Astrocyte (in vitro differentiated cells and primary cell): Measurements from ENCODE around the gene SPEM3. TPM values are rescaled to one million over a fixed set of nuclear protein-coding genes. Genes with fewer than 3 reads are reported as not detected.

ENCODE experiments used
- DNase-seq: peaks from one replicate; pipeline ENCODE4 v3.0.0-alpha.2; 2010; ENCODE audit warnings: low read depth
- FAIRE-seq: peaks from 2 replicates; lab custom pipeline; 2011; peaks lifted over from hg19 to GRCh38; lab: Jason Lieb, UNC
- H2AFZ ChIP-seq: 2 replicates; pipeline ENCODE4 v1.6.0; 2012; ENCODE audit warnings: low read depth, low read length, inconsistent platforms
- H3K27ac ChIP-seq: 2 replicates; pipeline ENCODE4 v1.5.1; 2011; ENCODE audit warnings: low read depth, low read length, inconsistent platforms
- H3K27me3 ChIP-seq: 2 replicates; pipeline ENCODE4 v1.6.0; 2011; ENCODE audit warnings: low read length, inconsistent platforms; ENCODE audit not compliant: insufficient read depth
- H3K36me3 ChIP-seq: 2 replicates; pipeline ENCODE4 v1.5.1; 2011; ENCODE audit warnings: low read length, inconsistent platforms; ENCODE audit not compliant: insufficient read depth
- H3K4me1 ChIP-seq: 2 replicates; pipeline ENCODE4 v1.5.1; 2011; ENCODE audit warnings: low read length, inconsistent platforms; ENCODE audit not compliant: insufficient read depth
- H3K4me2 ChIP-seq: 2 replicates; pipeline ENCODE4 v1.6.0; 2012; ENCODE audit warnings: low read length, inconsistent platforms
- H3K4me3 ChIP-seq: 2 replicates; pipeline ENCODE4 v1.5.1; 2011; ENCODE audit warnings: low read depth, mild to moderate bottlenecking, low read length, inconsistent platforms; ENCODE audit not compliant: insufficient read depth
- H3K79me2 ChIP-seq: 2 replicates; pipeline ENCODE4 v1.6.0; 2012; ENCODE audit warnings: mild to moderate bottlenecking, low read length, inconsistent platforms; ENCODE audit not compliant: insufficient read depth
- H3K9ac ChIP-seq: 2 replicates; pipeline ENCODE4 v1.6.0; 2012; ENCODE audit warnings: mild to moderate bottlenecking, low read length, inconsistent platforms
- H3K9me3 ChIP-seq: 2 replicates; pipeline ENCODE4 v1.5.1; 2012; ENCODE audit warnings: low read depth, mild to moderate bottlenecking, low read length, inconsistent platforms; ENCODE audit not compliant: insufficient read depth
- H4K20me1 ChIP-seq: 2 replicates; pipeline ENCODE4 v1.6.0; 2012; ENCODE audit warnings: low read length, inconsistent platforms; ENCODE audit not compliant: insufficient read depth
- H3K27ac Mint-ChIP-seq: one replicate; pipeline ENCODE4 v1.8.0; 2021; ENCODE audit warnings: mild to moderate bottlenecking, mixed read lengths; ENCODE audit not compliant: unreplicated experiment
- H3K27me3 Mint-ChIP-seq: one replicate; pipeline ENCODE4 v1.8.0; 2021; ENCODE audit warnings: low read depth, mixed read lengths; ENCODE audit not compliant: unreplicated experiment
- H3K36me3 Mint-ChIP-seq: one replicate; pipeline ENCODE4 v1.8.0; 2021; ENCODE audit warnings: low read depth, mixed read lengths; ENCODE audit not compliant: unreplicated experiment
- H3K4me1 Mint-ChIP-seq: one replicate; pipeline ENCODE4 v1.8.0; 2021; ENCODE audit warnings: low read depth, mixed read lengths; ENCODE audit not compliant: unreplicated experiment
- H3K4me3 Mint-ChIP-seq: one replicate; pipeline ENCODE4 v1.8.0; 2021; ENCODE audit warnings: mild to moderate bottlenecking, moderate library complexity, mixed read lengths; ENCODE audit not compliant: unreplicated experiment
- H3K9me3 Mint-ChIP-seq: one replicate; pipeline ENCODE4 v1.8.0; 2021; ENCODE audit warnings: mild to moderate bottlenecking, mixed read lengths; ENCODE audit not compliant: unreplicated experiment
- CTCF ChIP-seq: IDR thresholded peaks from 2 replicates; pipeline ENCODE4 v1.5.1; 2011; ENCODE audit warnings: low read depth, mild to moderate bottlenecking, inconsistent platforms, low read length, moderate library complexity; ENCODE audit not compliant: insufficient read depth
- EZH2 ChIP-seq: IDR thresholded peaks from 2 replicates; pipeline ENCODE4 v1.6.1; 2012; ENCODE audit warnings: mild to moderate bottlenecking, low read length, inconsistent platforms; ENCODE audit not compliant: insufficient read depth
- total RNA-seq: library from RNA; stranded (reverse); gene quantifications from 2 replicates; pipeline ENCODE4 v1.2.1, GENCODE V29; 2021

Gene SPEM3
- total RNA-seq, 1 donor from 2014 or later = not detected

DNA sequence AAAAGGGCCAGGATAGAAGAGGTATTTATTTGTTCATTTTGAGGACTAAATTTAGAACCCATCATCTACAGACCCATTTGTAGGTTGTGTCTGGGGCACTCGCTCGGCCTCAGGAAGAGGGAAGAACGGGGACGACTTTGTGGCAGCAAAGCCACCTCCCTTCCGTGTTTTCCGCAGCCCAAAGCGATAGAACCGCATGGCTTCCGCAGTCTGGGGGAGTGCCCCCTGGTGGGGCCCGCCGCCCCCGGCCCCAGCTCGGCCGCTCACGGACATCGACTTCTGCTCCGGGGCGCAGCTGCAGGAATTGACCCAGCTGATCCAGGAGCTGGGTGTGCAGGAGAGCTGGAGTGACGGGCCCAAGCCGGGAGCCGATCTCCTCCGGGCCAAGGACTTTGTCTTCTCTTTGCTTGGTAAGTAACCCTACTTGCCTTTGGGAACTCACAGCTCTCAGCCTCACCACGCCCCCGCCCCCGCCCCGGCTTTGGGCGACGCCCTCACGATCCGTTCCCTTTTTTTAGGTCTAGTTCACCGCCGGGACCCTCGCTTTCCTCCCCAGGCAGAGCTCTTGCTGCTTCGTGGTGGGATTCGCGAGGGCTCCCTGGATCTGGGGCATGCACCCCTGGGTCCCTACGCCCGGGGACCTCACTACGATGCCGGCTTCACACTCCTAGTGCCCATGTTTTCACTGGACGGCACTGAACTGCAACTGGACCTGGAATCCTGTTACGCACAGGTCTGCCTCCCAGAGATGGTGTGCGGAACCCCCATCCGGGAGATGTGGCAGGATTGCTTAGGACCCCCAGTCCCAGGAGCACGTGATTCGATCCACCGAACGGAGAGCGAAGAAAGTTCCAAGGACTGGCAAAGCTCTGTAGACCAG is 7.3 kb downstream of the SPEM3 start:
- H3K9ac ChIP-seq = no peak overlapping the region
- Mint-ChIP-seq H3K9me3 (no peaks in the 10 kb centered on the region), H3K27ac (peak overlapping the region; percentile 86), H3K27me3 (no peaks in the 10 kb centered on the region), H3K36me3 (peaks cover 3% of the 10 kb centered on the region), H3K4me3 (peak overlapping the region; percentile 92), H3K4me1 (peaks cover 13% of the 10 kb centered on the region)
- H4K20me1 ChIP-seq = peaks cover 13% of the 10 kb centered on the region
- peaks cover 27% of the 10 kb centered on the region for H3K27me3 ChIP-seq
- H3K79me2 ChIP-seq = no peaks in the 10 kb centered on the region
- peak overlapping the region; percentile 84 for H3K4me2 ChIP-seq
- DNase-seq (no peak), FAIRE-seq (no peak)
- no peak overlapping the region for H3K27ac ChIP-seq
- TF ChIP-seq EZH2 (peak; percentile 42), CTCF (no peak)
- H3K9me3 ChIP-seq = no peaks in the 10 kb centered on the region
- H2AFZ ChIP-seq = peak overlapping the region; percentile 75
- H3K4me1 ChIP-seq = peaks cover 27% of the 10 kb centered on the region
- peak overlapping the region; percentile 48 for H3K4me3 ChIP-seq
- no peaks in the 10 kb centered on the region for H3K36me3 ChIP-seq

DNA sequence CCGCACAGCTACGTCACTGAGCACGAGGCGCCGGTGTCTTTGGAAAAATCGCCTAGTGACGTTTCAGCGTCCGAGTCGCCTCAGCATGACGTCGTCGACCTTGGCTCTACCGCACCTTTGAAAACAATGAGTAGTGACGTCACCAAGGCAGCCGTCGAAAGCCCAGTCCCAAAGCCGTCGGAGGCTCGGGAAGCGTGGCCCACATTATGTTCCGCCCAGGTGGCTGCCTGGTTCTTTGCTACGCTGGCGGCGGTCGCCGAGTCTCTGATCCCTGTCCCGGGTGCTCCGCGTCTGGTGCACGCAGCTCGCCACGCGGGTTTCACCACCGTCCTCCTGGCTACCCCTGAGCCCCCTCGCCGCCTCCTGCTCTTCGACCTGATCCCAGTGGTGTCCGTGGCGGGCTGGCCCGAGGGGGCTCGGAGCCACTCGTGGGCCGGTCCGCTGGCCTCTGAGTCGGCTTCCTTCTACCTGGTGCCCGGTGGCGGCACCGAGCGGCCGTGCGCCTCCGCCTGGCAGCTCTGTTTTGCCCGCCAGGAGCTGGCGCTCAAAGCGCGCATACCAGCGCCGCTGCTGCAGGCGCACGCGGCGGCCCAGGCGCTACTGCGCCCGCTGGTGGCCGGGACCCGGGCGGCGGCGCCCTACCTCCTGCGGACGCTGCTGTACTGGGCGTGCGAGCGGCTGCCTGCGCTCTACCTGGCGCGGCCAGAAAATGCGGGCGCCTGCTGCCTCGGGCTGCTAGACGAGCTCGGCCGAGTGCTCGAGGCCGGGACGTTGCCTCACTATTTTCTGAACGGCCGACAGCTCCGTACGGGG is 8.1 kb downstream of the SPEM3 start:
- Histone ChIP-seq H3K27ac (no peak overlapping the region), H3K4me2 (peak overlapping the region; percentile 84), H3K27me3 (peaks cover 27% of the 10 kb centered on the region), H3K36me3 (no peaks in the 10 kb centered on the region), H2AFZ (peak overlapping the region; percentile 75), H4K20me1 (peaks cover 13% of the 10 kb centered on the region), H3K4me1 (peaks cover 27% of the 10 kb centered on the region), H3K4me3 (no peak overlapping the region), H3K9ac (no peak overlapping the region), H3K9me3 (no peaks in the 10 kb centered on the region), H3K79me2 (no peaks in the 10 kb centered on the region)
- H3K9me3 Mint-ChIP-seq = no peaks in the 10 kb centered on the region
- H3K4me3 Mint-ChIP-seq = peak overlapping the region; percentile 92
- H3K27ac Mint-ChIP-seq = peak overlapping the region; percentile 58
- FAIRE-seq (no peak), DNase-seq (peak; percentile 55)
- H3K36me3 Mint-ChIP-seq = peaks cover 3% of the 10 kb centered on the region
- H3K27me3 Mint-ChIP-seq = no peaks in the 10 kb centered on the region
- H3K4me1 Mint-ChIP-seq = peaks cover 13% of the 10 kb centered on the region
- TF ChIP-seq EZH2 = no peak
- peak; percentile 39 for TF ChIP-seq CTCF
